ENCODE measurements around the gene PPP1CC.

DNA sequence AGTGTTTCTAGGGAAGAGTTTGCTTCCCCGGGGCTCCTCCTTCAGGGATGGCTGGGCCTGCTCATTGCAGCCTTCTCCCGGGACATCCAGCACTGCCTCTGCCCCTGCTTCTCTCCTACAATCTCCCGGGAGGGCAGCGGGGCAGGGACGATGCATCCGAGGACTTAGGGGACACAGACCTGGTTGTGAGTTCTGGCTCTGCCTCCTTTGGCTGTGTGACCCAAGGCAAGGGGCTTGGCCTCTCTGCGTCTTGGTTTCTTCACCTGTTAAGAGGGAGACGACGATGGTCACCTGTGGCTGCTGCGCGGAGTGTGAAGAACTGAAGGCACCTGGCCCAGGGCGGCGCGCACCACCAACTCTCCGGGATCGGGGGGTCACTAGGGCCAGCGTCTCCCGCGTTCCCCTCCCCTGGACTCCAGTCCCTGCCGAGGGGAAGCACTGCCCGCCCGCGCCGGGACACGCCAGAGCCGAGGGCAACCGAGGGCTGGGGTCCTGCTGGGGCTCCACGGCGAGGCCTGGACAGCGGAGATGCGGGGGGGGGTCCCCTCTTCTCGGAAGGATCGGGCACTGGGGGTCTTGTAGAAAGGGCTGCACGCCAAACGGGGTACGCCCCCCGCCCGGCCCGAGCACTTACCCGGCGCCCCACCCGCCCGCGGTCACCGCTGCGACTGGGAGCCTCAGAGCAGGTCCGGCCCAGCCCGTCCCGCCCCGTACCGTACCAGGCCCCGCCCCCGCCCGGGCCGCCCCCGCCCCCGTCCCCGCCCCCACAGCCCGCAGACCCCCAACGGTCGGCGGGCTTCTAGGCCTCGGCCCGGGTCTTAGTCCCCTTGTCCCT, 54.0 kb downstream of the PPP1CC start, which contains the start of gene HVCN1:
- TF ChIP-seq EP300 (IDR thresholded peaks at IDR 0.05) (no peak), POLR2AphosphoS5 (IDR thresholded peaks at IDR 0.05) (peak in 1 of 4 donors; percentile 25)
- TF ChIP-seq, protein P1, sequence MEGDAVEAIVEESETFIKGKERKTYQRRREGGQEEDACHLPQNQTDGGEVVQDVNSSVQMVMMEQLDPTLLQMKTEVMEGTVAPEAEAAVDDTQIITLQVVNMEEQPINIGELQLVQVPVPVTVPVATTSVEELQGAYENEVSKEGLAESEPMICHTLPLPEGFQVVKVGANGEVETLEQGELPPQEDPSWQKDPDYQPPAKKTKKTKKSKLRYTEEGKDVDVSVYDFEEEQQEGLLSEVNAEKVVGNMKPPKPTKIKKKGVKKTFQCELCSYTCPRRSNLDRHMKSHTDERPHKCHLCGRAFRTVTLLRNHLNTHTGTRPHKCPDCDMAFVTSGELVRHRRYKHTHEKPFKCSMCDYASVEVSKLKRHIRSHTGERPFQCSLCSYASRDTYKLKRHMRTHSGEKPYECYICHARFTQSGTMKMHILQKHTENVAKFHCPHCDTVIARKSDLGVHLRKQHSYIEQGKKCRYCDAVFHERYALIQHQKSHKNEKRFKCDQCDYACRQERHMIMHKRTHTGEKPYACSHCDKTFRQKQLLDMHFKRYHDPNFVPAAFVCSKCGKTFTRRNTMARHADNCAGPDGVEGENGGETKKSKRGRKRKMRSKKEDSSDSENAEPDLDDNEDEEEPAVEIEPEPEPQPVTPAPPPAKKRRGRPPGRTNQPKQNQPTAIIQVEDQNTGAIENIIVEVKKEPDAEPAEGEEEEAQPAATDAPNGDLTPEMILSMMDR (IDR thresholded peaks at IDR 0.05) = no peak
